Activated CD4-positive, alpha-beta T cell treated with anti-CD3 and anti-CD28 coated beads, Interleukin-2, amount 50 U/mL, for 4 hours (primary cell): ENCODE results near the gene DCST1.

Experiments
- DNase-seq, 2 experiments: peaks; one replicate each; pipeline ENCODE4 v3.0.0-alpha.2; 2020

DCST1 gene

GRCh38 chr1:155077346-155077745 lies 43.7 kb downstream of the DCST1 start:
- DNase-seq = no peak

DNA sequence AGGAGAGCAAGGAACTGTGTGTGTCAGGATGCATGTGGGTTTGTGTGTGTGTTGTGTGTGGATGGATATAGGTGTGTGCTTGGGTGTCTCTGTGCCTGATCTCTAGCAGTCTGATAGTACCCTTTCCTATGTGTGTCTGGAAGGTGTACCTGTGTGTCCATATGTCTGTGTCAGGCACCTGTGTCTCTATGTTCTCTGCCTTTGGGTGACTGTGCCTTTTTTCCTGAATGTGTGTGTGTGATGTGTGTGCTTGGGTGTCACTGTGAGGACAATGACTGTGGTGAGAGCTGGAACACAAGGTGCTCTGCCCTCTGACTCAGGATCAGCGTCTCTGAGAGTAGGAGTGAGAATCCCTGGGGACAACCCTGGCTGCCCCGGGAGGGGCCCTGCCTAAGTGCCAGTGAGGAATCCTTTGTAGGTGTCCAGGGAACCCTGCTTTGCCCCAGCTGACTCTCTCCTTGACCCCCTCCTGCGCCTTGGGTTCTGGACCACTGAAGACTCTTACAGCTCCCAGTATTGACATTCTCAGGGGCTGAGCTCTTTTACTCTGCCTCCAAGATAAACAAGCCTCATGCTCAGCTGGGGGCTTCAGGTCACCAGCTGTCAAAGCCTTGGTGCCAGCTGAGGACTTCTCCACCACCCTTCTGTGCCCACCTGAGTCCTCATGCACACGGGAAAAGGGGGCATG lies 44.3 kb downstream of the DCST1 start:
- no peak for DNase-seq

- DNase-seq = peak; percentile 50 to 51
Observed at GRCh38 chr1:155078469-155079209, 45.0 kb downstream of the DCST1 start, which contains the start of gene EFNA3. TSS of gene EFNA3 (plus strand) at chr1:155078837. CDS start at chr1:155078942, 105 bp downstream.

- no peak for DNase-seq
Observed at GRCh38 chr1:155079210-155079486, 45.5 kb downstream of the DCST1 start.

DNA sequence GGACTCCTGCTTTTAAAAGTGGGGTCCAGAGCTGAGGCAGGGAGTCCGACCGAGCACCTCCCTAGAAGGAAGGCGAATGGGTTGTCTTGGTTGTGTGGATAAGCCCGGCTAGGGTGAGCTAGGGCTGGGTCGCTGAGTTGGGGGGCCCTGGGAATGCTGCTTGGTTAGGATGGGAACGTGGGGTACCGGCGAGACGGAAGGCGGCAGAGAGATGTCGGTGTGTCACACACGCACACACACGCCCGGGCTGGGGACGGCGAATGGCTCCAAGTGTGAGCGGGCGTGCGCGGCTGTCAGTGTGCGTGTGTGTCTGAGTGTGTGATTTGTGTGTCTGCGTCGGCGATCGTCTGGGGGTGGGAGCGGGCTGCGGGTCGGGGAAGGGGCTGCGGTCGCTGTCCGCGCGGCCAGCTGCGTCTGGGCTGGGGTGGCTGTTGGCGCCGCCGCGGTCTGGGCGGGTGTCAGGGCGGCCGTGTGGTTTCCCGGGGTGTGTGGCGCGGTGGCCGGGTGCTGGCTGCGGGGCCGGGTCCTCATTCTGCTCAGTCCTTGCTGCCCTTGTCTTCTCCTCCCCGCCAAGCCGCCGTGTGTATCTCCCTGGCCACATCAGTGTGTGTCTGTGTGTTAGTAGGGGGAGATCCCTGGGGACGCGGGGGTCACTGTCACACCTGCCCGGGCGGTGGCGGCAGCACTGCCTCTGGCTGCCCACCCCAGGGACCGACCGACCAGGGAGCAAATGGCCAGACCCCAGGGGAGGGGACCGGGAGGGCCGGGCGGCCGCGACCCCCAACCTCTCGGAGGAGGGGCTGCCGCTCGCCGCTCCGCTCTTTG lies 46.1 kb downstream of the DCST1 start:
- DNase-seq = no peak

DNA sequence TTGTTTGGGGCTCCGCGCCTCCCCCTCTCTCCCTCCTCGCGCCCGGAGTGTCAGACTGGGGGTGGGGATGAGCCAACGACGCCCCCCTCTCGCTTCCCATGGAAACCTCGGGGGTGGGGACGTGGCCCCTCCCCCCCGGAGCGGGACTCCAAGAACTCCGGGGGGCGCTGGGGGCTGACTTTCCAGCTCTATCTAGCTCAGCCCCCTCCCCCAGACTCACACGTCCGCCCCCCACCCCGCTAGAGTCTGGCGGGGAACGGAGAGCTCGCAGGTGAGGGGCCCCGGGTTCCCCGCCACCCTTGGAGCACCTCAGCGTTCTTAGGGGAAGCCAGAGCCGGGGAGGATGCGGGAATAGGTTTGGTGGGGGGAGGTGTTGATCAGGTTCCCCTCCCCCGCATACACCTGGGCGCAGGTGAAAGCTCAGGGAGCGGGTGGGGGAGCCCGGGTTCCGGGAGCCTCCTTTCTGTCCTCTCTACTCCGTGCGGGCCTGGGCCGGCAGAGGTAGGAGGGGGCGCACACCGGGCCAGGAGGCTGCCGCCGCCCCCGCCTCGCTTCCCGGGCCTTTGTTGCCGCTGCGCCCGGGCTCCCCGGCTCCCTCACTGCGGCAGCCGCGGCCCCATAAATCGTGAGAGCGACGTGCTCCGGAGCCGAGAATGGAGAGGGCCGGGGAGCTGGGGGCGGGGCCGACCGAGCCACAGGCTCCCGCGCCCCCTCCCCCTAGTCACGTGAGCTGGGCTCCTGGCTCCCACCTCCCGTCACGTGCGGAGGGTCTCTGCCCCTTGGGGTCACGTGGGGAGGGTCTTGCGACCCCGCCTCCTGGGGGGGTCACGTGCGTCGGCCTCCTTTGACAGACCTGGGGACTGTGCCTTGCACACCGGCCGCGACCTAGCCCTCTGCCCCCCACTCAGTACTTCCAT lies 46.9 kb downstream of the DCST1 start:
- no peak for DNase-seq

GRCh38 chr1:155081472-155082300 lies 48.1 kb downstream of the DCST1 start:
- DNase-seq = no peak

DNA sequence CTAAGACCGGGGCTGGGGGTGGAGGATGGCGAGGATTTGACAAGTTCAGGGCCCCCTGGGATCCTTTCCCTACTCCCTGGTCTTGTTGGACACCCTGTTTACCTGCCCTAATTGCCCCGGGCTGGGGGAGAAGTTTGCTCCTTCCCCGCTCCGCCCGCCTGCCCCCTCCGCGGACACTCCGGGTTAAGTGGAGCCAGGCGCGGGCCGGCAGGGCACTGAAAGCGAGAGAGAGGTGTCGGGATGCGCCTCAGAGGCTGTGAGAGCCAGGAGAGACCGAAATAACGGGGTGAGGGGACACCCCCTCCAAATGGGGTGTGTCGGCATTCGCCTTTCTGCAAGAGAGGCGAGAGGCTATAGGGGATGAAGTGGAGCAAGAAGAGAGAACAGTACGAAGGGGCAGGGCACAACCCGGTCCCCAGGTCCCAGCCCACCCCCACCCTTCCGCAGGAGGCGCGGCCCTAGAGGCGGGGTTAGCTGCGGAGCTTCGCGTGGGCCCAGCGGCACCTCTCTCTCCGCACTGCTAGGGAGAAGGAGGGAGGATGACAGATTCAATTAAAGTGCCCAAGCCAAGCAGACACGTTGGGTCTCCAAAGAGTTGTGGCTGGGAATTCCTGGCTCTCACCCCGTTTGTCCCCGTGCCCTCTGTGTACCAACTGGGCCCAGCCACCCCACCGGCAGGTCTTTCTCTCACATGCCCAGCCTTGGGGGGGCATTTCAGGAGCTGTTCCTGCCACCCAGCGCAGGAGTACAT lies 48.9 kb downstream of the DCST1 start:
- no peak for DNase-seq

- no peak for DNase-seq
Observed at GRCh38 chr1:155083052-155083541, 49.5 kb downstream of the DCST1 start.

DNA sequence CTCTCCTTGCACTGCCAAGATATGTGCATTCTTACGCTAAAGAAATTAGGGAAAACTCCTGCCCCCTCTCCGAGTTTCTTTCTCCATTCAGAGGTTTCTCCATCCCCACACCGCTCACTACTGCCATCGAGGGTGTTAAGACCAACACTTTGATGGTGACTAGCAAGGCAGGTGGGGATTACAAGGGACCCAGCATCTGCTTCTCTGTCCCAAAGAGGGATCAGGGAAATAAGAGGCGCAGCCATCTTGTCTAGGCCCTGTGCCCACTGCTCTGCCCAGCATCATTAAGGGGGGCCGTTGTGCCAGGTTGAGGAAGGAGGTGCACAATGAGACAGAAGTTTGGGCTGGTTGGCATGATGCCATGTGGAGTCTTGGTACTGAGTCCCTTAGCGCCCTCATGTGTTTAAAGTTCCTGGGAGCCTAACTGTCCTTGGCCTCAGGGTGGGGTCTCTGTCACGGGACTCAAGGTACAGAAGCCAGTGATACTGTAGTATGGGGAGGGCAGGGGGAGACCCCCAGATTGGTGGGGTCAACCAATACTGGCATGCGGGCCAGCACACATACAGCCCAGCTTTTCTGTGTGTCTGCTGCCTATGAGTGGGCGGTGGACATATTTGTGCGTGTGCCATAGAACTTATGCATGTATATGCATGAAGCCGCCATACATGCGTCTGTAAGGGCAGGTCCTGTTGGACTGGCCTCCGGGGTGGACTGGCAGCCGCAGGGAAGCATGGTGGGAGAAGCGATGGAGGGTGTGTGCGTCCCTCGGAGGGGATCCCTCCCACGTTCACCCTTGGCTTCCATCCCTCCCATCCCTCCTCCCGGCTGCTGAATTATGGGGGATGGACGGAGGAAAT lies 50.5 kb downstream of the DCST1 start:
- DNase-seq = no peak

GRCh38 chr1:155084722-155085503 lies 51.3 kb downstream of the DCST1 start:
- DNase-seq = peak; percentile 88

DNA sequence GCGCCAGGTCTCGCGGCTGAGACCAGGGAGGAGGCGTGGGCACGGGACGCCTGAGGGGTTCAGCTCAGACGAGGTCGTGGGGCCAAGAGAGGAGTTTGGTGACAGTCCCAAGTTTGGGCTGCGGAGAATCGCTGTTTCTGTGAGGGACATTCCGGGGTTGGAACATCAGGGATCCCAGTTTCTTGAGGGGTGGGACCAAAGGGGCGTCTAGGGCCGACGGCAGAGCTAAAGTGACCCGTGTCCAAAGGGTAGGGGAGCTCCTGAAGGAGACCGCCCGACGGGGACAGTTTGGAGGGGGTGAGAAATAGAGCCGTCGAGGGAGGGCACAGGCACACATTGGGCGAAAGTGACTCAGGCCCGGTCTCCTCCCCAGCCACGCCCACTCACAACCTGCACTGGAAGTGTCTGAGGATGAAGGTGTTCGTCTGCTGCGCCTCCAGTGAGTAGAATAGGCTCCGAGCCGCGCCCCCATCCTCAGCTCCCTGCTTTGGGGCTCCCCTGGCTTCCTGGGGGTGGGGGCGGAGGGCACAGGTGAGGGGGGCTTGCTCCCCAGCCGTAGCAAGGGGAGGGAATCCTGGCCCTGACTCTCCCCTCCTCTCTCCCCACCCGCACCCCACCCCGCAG lies 52.0 kb downstream of the DCST1 start:
- DNase-seq = peak; percentile 81 to 86

- DNase-seq = peak; percentile 68 to 76
Observed at GRCh38 chr1:155086128-155086741, 52.6 kb downstream of the DCST1 start.

DNA sequence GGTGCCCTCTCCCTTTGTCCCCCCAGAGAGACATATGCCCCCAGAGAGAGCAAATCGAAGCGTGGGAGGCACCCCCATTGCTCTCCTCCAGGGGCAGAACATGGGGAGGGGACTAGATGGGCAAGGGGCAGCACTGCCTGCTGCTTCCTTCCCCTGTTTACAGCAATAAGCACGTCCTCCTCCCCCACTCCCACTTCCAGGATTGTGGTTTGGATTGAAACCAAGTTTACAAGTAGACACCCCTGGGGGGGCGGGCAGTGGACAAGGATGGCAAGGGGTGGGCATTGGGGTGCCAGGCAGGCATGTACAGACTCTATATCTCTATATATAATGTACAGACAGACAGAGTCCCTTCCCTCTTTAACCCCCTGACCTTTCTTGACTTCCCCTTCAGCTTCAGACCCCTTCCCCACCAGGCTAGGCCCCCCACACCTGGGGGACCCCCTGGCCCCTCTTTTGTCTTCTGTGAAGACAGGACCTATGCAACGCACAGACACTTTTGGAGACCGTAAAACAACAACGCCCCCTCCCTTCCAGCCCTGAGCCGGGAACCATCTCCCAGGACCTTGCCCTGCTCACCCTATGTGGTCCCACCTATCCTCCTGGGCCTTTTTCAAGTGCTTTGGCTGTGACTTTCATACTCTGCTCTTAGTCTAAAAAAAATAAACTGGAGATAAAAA lies 53.4 kb downstream of the DCST1 start:
- no peak for DNase-seq

DNA sequence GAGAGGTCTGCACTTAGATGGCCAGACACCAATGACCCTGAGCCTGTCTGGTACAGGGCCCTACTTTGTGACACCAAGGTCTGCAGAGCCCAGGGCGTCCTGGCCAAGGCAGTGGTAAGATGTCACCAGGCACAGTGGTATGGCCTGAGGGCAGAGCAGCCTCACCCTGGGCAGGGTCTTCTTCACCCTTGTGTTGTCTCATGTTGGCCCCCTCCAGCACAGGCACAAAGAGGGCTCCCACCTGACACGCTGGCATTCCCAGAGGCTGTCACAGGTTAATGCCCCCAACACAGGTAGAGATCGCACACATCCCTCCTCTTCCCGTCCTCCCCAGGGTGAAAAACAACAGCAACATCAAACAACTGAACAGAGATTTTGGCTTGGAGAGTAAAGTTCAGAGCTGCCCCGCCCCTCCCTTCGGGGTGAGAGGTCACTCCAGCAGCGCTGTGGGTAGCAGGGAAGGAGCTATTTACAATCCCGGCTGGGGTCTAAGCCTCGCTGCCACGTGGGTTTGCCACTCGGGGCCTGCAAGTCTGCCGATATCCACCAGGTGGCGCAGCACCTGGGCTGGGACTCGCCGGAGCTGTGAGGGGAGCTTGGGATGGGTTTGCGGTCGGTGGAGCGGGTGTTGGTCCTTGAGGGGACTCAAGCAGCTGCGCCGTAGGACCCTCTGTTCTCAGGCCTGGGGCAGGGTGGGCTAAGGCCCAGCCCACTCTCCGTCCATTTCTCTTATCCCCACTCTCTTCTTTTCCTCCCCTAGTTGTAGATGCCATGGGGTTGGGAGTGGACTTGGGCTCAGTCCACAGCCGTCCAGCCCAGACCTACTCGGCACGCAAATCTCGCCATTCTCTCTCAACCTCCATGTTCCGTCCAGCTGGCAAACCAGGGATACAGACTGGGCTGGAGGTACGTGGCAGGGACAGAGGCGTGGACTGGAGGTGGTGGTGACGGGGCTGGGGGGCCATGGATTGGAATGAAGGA lies 57.7 kb downstream of the DCST1 start:
- peak; percentile 75 to 76 for DNase-seq

GRCh38 chr1:155092131-155092530 lies 58.5 kb downstream of the DCST1 start:
- no peak for DNase-seq
